ENCODE measurements around the gene ADGRL3.

- TF ChIP-seq CTCF (IDR thresholded peaks at IDR 0.05; ENCODE audit: low read length) (no peak), EZH2 (IDR thresholded peaks at IDR 0.05; ENCODE audit: borderline replicate concordance, low read length) (no peak)
These were observed 3.3 kb downstream of the ADGRL3 start for GRCh38 chr4:61203436-61203790.

All from OCI-LY1 (cell line).